Activated naive CD8-positive, alpha-beta T cell treated with anti-CD3 and anti-CD28 coated beads, Interleukin-2, amount 50 U/mL, for 16 hours (primary cell): ENCODE results near the gene MACROH2A1.

Source experiments
- DNase-seq: peaks from one replicate; pipeline ENCODE4 v3.0.0-alpha.2; 2020; ENCODE audit warnings: low read depth, low spot score

The MACROH2A1 gene

DNA sequence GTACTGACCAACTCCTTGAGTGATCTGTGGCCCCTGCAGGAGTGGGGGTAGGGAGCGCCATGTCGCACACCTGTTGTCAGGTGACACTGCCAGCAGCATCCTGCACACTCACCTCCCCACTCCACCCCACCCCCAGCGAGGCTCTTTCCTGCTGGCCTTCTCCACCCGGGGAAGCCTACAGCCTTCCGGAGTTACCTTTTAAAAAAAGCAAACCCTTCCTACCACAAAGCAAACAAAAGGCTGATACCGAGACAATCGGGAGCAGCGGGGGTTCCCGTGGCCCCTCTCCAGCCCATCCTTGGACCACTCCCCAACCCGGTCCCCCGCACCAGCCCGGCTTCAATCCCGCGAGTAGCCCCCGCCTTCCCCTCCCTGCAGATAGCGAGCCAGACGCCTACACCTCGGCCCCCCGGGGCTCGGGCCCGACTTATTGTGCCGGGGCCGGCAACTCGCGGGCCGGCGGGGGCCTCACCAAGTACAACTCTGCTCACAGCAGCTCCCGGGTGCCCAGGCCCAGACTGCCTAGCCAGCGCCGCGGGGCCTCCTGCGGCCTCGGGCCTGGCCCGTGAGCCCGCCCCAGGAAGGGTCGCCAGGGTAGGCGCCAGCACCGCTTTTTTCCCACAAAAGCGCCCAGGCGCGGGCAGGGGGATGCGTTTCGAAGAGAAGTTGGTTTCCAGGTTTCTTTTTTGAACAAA, 724 bp downstream of the MACROH2A1 start:
- DNase-seq = no peak

DNA sequence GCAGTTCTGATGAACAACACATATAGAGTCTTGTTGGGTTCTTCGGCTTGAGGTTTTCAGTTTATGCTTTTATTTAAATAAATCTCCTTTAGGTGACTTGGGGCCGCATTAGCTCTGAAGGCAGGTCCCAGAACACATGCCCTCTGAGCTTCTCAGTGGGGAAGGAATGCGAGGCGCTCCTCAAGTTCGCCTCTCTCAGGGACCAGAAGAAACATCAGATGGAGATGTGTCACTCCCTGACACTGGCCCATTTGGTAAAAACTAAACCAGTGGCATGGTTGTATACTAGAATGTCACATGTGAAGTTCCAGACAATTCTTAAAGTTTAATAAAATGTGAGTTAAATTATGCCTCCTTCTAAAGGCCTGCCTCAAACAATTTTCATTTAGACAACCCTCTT, 1.9 kb downstream of the MACROH2A1 start:
- DNase-seq = no peak

DNA sequence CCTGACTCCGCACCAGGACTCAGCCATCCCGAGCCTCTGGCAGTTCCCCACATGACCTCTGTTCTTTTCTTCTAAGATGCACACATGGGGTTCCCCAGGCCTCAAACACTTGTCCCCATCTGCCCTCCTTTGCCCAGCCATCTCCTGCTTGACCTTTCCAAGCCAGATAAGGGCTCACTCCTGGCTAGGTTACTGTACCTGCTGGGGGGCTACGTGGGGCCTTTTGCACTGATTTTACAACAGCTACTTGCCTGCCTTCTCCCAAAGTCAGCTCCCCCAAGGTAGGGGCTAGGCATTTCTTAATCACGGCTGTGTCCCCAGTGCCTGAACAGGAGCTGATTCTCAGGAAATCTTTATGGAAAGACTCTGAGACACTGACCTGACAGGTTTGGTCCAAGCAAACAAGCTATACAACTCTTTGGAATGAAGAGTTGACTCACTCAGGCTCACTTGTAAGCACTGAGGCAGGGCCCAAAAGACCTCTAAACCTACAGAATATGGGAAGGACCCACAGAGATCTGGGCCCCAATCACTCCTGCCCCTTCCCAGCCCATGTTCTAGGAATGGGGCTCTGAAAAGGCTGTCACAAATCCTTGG, 2.5 kb downstream of the MACROH2A1 start:
- DNase-seq = no peak

DNA sequence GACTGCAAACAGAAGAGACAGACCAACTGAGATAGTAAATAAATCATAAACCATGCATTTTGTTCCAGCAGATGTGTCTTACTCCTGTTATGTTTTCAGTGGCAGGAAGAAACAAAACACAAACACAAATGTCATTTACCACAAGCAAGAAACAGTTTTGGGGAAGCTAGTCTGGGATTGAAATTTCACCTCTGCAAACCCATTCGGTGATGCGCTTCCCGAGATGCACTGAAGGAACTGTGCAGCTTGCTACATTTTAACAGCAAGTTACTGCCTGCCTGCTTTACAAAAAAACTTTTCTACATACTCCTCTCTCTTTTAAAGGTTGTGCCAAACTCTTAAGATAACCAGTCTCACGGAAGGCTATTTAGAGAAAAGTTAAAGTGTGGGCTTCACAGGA, 3.2 kb downstream of the MACROH2A1 start:
- no peak for DNase-seq

DNA sequence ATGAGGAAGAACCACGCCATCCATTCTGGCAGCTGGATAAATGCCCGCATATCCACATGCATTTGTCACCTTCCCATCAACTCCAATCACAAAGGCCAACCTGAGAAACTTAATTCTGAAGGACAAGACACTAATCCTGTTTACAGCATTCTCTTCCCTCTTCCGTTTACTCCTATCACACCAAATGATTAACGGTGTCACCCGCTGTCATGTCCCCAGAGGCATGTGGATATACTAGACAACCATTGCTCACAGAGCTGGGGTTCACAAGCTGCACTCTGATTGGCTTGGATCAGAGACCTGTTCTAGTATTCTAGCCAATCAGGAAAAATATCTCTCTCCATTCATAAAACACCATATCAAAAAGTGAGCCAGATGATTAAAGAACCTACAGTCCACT, 3.6 kb downstream of the MACROH2A1 start:
- no peak for DNase-seq

DNA sequence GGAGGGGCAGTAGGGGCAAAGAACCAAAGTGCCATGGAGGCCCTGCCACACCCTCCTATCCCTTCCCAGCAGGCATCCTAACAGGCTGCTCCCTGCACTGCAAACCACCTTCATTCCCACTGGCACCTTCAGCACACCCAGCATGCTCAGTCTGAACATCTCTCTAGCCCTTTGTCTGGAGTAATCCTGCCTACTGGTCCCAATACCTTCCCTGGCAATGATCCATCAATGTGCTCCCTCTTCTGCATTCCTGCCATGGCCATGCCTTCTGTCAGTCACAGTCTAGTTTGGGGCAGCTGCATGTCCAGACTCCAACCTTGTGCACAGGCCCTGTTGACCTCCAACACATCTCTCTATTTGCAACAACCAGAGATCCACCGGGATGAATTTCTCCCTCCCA, 4.9 kb downstream of the MACROH2A1 start:
- no peak for DNase-seq

DNA sequence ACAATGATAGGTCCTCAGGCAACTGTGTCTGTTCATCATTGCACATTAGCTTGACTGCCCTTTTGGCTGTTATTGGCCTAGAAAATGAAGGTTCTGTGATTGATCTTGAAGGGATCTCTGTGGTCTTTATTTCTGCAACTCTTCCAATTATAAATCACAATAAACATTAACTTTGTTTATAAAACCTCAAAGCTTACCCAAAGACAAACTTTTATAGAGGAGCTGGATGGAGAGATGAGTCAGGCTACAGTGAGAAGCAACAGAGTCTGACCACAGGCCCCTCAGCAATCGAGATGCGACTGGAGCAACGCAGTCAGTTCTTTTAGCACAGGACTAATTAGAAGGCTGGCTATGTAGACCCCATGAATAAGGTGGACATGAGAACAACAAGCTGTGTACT, 5.3 kb downstream of the MACROH2A1 start:
- DNase-seq = no peak

DNA sequence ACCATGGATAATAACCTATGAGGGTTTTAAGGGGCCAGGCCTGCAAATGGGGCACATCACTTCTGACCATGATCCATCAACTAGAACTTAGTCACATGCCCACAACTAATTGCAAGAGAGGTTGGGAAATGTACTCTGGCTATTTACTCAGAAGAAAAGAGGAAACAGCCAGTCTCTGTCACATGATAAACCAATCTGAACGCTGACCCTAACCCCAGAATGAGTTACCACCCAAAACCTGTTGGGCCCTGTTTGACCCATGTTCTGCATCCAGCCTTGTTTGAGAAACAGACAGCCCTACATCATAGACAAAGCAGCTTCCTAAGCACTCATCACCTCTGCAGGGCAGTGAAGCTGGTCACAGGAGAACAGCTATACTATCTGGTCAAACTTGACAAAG, 5.8 kb downstream of the MACROH2A1 start:
- no peak for DNase-seq

DNA sequence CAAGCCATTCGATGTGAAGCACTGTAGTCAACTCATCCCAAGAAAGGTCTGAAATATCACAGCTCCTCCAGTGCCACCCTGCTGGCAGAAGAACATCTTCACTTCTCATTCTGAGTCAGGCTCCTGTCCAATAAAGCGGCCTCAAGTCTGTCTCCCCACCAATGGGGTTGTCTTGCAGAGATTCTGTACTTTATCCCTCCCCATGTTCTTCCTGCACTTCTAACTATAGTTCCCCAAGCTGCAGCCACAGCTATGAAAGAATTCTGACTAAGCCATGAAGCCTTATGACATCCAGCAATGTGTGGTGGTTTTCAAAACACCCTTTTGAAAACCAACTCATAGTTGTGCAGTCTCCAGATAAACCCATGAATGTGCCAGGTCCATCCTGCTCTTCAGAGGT, 6.8 kb downstream of the MACROH2A1 start:
- no peak for DNase-seq

DNA sequence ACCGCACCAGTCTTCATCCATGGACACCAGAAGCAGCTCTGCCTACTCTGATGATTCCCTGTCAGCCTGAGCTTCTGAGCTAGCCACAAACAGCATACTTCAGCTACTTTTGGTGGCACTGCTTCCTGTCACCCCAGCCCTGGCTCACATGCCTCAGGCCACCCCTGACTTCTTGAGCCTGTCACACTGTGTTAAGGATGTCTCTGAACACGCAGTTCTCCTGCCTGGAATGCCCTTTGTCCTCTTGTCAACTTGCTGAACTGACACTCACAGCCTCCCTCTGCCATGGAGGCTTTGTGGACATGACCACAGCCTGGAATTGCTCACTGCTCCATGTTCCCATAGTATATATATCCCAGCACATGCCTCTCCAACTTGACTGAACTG, 7.2 kb downstream of the MACROH2A1 start:
- no peak for DNase-seq

DNA sequence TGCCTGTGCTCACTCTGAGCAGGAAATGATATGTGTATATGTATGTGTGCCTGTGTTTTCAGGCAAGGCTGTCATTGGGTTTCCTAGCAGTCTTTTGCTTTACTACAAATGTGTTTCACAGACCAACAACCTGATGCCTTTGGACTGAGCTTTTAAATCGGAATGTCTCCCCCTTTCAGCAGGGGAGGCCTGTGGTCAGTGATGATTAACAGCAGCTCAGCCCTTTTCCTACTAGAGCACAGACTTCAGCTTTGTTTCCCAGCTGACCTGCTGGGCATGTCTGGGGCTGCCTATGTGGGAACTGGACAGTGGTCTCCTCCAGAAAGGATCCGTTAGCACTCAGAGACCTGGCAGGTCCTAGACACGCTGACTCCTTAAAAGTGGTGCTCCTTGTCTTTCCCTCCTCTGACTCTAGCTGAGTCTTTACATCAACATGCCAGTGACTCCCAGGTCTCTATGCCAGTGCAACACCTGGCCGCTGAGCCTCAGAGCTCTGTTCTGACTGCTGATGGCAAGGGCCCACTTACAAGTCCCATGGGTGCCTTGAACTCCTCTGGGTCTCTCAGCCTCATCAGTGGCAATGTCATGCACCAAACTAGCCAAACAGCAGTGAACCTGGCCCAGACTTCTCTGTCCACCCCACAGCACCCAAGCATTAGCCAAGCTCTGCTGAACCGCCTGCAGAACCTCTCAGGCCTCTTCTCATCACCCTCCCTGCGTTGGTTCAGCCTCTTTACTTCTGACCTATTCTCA, 7.7 kb downstream of the MACROH2A1 start:
- DNase-seq = no peak

DNA sequence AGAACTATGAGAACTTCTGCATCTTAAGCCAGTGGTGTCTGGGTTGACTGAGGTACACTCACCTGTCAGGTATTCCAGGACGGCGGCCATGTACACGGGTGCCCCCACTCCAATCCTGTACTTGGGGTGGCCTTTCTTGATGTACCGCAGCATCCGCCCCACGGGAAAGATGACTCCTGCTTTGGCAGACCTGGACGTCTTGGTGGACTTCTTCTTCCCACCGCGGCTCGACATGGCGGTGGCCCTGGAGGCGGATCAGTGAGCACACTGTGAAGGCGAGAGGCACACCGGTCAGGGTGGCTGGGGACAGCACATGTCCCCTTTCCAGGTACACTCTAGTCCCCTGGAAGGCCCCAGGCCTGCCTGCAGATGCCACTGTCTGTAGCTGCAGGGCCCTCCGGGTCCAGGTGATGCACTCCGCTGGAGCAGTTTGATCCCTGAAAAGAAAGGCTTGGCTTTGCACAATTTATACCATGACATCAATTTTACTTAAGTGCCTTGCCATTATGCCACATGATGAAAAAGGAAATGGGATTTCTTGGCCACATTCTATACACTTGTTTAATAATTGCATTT, 10.1 kb downstream of the MACROH2A1 start:
- DNase-seq = no peak

DNA sequence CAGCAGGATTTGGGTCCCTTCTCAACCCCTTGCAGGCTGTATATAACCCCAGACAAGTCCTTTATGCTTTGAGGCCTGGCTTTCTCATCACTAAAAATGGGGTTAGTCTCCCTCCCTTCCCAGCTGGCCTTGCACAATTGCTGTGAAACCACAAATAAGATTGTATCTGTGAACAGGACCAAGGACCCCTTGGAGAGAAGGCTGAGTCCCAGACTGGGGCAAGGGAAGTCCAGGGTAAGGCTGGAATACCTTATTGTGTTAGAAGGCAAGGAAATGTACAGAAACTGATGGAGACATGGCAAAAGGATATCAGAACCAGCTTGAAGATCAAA, 11.4 kb downstream of the MACROH2A1 start:
- no peak for DNase-seq

DNA sequence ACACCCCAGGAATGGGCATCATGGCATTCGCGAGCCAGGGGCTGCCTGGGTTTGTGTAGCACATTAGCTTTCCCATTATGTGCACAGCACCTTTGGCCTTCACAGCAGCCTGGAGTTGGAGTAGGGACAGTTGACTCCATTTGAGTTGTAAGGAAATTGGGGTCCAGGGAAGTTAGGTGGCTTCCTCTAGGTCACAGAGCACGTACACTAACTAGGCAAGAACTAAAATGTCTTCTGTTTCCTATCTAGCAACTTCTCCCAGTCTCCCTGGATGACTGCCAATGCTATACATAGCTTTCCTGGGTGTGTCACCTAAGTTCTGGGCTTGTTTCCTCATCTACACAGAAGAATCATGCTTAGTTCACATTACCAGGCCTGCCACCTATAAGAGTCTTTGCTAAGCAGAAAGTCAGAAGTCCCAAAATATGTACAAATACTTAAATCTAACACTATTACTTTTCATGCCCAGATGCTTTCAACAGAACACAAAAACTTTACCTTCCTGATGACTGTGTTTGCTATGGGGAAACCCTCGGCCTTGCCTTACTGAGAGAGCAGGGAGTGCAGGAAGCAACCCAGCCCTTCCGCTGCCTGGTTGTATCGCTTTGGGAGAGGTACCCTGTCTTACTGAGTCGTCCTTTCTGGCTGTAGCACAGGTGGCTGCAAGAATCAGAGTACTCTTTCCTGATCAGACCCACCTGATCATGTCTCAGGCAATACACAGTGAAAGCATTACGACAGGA, 12.0 kb downstream of the MACROH2A1 start:
- no peak for DNase-seq

DNA sequence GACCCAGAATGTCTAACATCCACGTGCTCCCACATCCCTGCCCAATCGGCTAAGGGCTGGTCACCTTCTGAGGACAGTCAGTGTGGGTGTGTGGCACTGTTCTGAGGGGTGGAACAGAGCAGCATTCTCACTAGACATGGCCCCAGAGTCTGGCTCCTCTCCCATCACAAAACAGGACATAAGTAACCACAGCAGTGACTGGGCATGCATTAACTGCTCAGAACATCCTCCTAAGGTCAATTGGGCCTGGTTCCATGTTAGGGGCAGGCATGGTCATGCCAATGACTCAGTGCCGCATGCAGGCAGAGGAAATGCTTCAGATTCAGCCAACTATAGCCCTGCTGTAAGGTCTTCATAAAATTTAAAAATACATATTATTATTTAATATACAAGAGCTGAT, 12.9 kb downstream of the MACROH2A1 start:
- no peak for DNase-seq

DNA sequence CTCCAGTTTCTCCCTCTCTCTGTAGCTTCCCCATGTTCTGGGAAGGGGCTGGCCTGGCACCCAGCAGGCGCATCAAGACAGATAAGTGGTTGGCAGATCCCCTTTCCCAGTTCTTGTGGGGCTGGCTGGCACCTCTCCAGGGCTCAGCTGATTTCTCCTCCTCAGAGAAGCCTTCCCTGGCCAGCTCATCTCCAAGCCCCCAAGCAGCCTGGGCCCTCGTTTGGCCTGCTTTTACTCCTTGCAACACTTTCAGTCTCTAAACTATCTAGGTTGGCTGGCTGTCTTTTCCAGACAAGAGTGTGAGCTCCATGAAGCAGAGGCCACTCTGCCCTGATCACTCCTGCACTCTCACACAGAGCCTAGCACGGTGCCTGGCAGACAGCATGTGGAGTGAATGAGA, 13.5 kb downstream of the MACROH2A1 start:
- no peak for DNase-seq

DNA sequence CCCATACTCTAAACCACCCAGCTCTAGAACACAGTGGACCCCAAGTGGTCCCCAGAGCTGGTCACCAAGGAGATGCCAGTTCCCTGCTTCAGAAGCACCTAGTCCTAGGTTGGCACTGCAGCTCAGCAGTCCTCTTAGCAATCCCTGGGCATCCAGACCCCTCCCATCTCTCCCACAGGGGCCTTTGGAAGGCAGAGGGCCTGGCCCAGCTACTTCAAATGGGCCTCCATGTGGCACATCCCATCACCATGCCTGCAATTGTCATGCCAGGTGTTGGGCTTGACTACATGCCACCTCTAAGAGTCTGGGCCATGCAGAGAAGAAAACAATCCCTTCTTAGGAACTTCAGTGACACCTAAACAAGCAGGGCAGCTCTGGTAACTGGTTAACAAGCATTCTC, 14.1 kb downstream of the MACROH2A1 start:
- no peak for DNase-seq

DNA sequence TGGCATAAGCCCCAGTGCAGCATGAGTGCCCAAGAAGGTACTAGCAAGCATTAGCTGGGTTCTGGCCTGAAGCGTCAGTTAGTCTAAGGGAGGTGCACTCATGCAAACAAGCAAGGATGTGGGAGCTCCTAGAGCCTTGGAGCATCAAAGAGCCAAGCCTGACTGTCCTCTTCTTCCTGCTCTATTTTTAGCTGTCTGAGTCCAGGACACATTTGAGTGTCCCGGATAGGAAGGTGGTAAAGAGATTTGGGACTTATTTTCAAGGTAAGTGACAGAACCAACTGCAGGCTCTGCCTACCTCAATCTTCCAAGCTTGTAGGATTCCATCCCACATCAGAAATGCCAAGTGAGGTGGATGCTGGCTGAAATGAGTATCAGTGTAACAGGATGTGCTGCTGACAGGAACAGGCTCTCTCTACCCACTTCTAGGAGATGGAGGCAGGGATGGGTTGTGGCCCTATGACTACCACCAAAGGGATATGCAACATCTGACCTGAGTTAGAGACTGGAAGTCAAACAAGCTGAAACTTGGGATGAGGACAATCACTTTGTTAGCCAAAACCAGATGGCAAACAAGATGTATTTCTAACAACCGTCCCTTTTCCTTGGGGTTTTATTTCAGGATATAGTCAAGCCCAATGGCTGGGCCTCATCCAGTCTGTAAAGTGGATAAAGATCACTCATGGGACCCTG, 15.1 kb downstream of the MACROH2A1 start:
- DNase-seq = no peak

DNA sequence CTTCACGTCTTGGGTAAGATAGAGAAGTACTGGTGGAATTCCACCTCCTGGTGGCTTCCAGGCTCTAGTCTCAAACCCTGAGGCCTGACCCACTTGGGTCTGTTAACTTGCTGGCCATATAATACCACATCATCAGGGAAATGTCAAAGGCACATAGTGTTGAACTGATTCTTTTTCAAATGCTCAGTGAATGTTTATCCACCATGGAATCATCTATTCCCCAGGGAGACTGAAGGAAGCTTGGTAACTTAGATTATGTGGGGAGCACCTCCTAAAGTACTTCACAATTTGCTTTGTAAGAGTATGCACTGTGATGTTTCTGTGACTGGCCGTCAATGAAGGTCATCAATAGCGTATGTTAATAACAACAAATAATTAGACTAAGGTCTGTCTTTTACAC, 16.1 kb downstream of the MACROH2A1 start:
- DNase-seq = no peak

DNA sequence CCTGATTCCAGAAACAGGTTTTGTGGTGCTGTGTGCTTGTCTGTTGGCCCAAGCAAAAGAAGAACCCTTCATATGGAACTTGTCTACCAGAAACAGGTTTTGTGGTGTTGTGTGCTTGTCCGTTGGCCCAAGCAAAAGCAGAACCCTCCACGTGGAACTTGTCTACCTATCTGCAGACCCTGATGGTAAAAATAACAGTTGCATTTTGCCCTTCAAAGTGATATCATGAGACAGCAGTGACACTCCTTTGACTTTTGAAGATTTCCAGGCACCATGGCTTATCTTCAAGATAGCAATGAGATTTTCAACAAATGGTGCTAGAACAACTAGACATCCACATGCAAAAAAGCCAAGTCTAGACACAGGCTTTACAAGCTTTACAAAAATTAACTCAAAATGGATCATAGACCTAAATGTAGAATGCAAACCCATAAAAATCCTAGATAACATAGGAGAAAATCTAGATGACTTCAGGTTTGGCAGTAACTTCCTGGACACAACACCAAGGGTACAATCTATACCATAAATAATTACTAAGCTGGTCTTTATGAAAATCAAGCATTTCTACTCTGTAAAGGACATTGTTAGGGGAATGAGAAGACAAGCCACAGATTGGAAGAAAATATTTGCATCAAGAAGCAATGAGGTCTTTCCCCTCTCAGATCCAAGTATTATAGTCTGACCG, 16.8 kb downstream of the MACROH2A1 start:
- no peak for DNase-seq

DNA sequence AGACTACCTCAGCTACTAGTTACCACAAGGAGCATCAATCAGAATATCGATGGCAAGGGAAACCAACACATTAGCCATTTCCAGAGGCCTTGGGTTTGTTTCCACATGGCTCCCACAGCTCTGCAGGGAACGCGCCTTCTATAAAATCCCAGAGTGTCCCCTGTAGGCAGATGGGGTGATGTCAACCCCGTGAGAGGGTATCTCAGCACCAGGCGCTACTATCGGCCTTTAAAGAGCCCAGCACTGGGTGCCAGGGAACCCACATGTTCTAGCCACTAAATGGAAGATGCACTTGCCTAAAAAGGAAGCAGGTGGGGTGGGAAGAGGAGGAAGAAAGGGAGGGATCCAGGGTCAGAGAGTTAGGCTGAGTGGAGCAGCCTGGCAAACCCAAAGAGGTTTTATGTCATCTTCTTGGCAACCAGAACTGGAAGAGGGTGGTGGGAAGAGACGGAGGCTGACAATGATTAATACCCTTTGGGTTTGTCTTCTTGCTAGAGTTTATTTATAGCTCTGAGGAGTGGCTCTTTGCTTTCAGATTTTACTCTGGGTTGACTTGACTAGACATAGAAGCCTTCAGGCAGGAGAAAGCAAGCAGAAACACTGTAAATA, 19.9 kb downstream of the MACROH2A1 start:
- DNase-seq = no peak
